Lower leg skin (tissue), 3 donors: ENCODE data around the gene CNTF.

ENCODE experiments used
- CTCF ChIP-seq, 3 donors: fragments of 450-650 bp; IDR thresholded peaks; one replicate each; pipeline ENCODE4 v1.5.1; 2016; ENCODE audit warnings: antibody characterized with exemption in 3 of 3, mild to moderate bottlenecking in 3 of 3, moderate library complexity in 2 of 3
- POLR2A ChIP-seq, 2 donors: fragments of 450-650 bp; IDR thresholded peaks; one replicate each; pipeline ENCODE4 v1.6.1; 2016 to 2017; ENCODE audit warnings: antibody characterized with exemption in 2 of 2, mild to moderate bottlenecking in 1 of 2, moderate library complexity in 1 of 2

- TF ChIP-seq CTCF (IDR thresholded peaks at IDR 0.05) (no peak), POLR2A (IDR thresholded peaks at IDR 0.05) (no peak)
Measured at GRCh38 chr11:58656348-58656747, 33.9 kb downstream of the CNTF start.
